Left ventricle myocardium inferior (tissue), 1 donor: ENCODE results near the gene COL1A1. TPM values are rescaled to one million over a fixed set of nuclear protein-coding genes. Genes with fewer than 3 reads are reported as not detected.

Experiments
- DNase-seq: peaks from one replicate; pipeline ENCODE4 v3.0.0-alpha.2; 2020
- H3K27ac ChIP-seq: fragments of 200-600 bp; replicated peaks from 2 replicates; pipeline ENCODE4 v1.8.0; 2021
- H3K27me3 ChIP-seq: fragments of 200-600 bp; 2 replicates; pipeline ENCODE4 v1.8.0; 2021; ENCODE audit warnings: low read depth
- H3K36me3 ChIP-seq: fragments of 200-600 bp; 2 replicates; pipeline ENCODE4 v1.8.0; 2021
- H3K4me1 ChIP-seq: fragments of 200-600 bp; 2 replicates; pipeline ENCODE4 v1.8.0; 2021
- H3K4me3 ChIP-seq: fragments of 200-600 bp; 2 replicates; pipeline ENCODE4 v1.8.0; 2021; ENCODE audit warnings: mild to moderate bottlenecking, moderate library complexity
- H3K9me3 ChIP-seq: fragments of 200-600 bp; replicated peaks from 2 replicates; pipeline ENCODE4 v1.8.0; 2021
- CTCF ChIP-seq: fragments of 200-600 bp; IDR thresholded peaks from 2 replicates; pipeline ENCODE4 v1.8.0; 2021; ENCODE audit warnings: antibody characterized with exemption, mild to moderate bottlenecking, borderline replicate concordance
- intact Hi-C: fragments of 100-400 bp; cut with micrococcal nuclease; formaldehyde crosslinking; loops from one replicate; pipeline ENCODE4 v1.11.0; 2022
- total RNA-seq: library from RNA; stranded (reverse); fragmentation: NEBNext Ultra II Directional; extraction: Animal tissue kit (Norgen Biotek cat#: 25700); gene quantifications from one replicate; pipeline ENCODE4 v1.2.1, GENCODE V29; 2021
- donor health status: DM: no; HTN: yes; CAD: no; lungs with severe emphysema.

COL1A1 gene
- total RNA-seq, 1 donor from 2014 or later: 45.8 TPM

DNA sequence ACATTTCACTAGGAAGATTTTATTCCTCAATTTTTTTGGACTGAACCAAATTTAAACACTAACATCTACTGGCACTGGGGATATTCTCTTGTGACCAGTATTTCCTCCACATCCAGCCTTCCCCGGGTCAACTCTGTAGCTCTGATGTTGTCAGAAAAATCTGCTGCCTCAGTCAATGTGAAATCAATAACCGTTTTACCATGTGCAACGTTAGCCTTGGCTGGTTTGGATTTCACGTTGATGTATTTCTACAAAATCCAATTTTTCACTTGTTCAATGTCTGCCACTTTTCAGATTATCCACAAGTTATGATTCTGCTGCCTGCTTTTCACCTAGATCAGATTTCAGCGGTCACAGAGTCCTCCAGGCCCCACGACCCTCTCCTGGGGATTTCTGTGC, 28.5 kb downstream of the COL1A1 start:
- DNase-seq: no peak
- no peaks in the 10 kb centered on the region for H3K27me3 ChIP-seq
- H3K4me1 ChIP-seq: peaks cover 90% of the 10 kb centered on the region
- intact Hi-C loops: no loop called here
- H3K27ac ChIP-seq: peak overlapping the region; percentile 70
- no peaks in the 10 kb centered on the region for H3K36me3 ChIP-seq
- no peak for TF ChIP-seq CTCF
- H3K9me3 ChIP-seq: no peaks in the 10 kb centered on the region
- H3K4me3 ChIP-seq: no peak overlapping the region

DNA sequence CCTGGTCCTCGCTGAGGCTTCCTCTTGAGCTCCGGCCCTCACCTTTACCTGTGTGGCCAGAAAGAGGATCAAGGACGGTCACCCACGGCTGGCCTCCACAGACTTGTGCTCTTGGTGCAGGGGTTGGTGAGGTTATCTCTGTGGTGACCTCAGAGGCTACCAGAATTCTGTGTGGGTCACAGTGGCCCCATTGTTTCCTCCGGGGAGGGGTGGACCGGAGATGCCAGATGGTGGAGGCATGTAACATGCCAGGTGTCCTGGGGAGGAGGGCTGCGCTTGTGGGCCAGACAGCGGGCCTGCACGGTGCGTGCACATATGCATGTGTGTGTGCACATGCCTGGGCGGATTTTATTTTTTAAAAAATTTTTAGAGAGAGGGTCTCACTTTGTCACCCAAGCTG, 29.3 kb downstream of the COL1A1 start:
- intact Hi-C loops: no loop called here
- no peaks in the 10 kb centered on the region for H3K36me3 ChIP-seq
- TF ChIP-seq CTCF: no peak
- no peak for DNase-seq
- no peak overlapping the region for H3K4me3 ChIP-seq
- peak overlapping the region; percentile 70 for H3K27ac ChIP-seq
- peaks cover 90% of the 10 kb centered on the region for H3K4me1 ChIP-seq
- H3K9me3 ChIP-seq: no peaks in the 10 kb centered on the region
- no peaks in the 10 kb centered on the region for H3K27me3 ChIP-seq

GRCh38 chr17:50171371-50172071, 29.9 kb downstream of the COL1A1 start:
- DNase-seq: no peak
- H3K9me3 ChIP-seq: no peaks in the 10 kb centered on the region
- peaks cover 86% of the 10 kb centered on the region for H3K4me1 ChIP-seq
- H3K36me3 ChIP-seq: no peaks in the 10 kb centered on the region
- TF ChIP-seq CTCF: no peak
- intact Hi-C loops: no loop called here
- H3K27me3 ChIP-seq: no peaks in the 10 kb centered on the region
- H3K4me3 ChIP-seq: no peak overlapping the region
- peak overlapping the region; percentile 70 for H3K27ac ChIP-seq

GRCh38 chr17:50170662-50171370, 30.6 kb downstream of the COL1A1 start:
- intact Hi-C loops: no loop called here
- DNase-seq: no peak

GRCh38 chr17:50169881-50170459, 31.5 kb downstream of the COL1A1 start:
- peaks cover 77% of the 10 kb centered on the region for H3K4me1 ChIP-seq
- intact Hi-C loops: loop anchor here (10.0 kb wide), 1 partner anchor 75 kb away; the partner anchor contains the start of gene PDK2
- no peaks in the 10 kb centered on the region for H3K27me3 ChIP-seq
- TF ChIP-seq CTCF: no peak
- DNase-seq: no peak
- H3K4me3 ChIP-seq: no peak overlapping the region
- H3K36me3 ChIP-seq: no peaks in the 10 kb centered on the region
- no peaks in the 10 kb centered on the region for H3K9me3 ChIP-seq
- peak overlapping the region; percentile 70 for H3K27ac ChIP-seq

More at GRCh38 chr17:50170662-50171370, 30.6 kb downstream of the COL1A1 start:
- H3K9me3 ChIP-seq: no peaks in the 10 kb centered on the region
- TF ChIP-seq CTCF: no peak
- H3K27ac ChIP-seq: peak overlapping the region; percentile 70
- H3K27me3 ChIP-seq: no peaks in the 10 kb centered on the region
- no peak overlapping the region for H3K4me3 ChIP-seq
- H3K4me1 ChIP-seq: peaks cover 79% of the 10 kb centered on the region
- H3K36me3 ChIP-seq: no peaks in the 10 kb centered on the region
